SK-N-SH (cell line): ENCODE results near the gene PCBP3. TPM values are rescaled to one million over a fixed set of nuclear protein-coding genes. Genes with fewer than 3 reads are reported as not detected.

Experiments
- CTCF ChIA-PET: fragments of 300-600, 350-600 bp; formaldehyde crosslinking; extraction: SDS; loops from one replicate; lab custom pipeline; 2021; lab: Yijun Ruan, JAX
- POLR2A ChIA-PET: fragments of 350-600 bp; sonication (Branson Sonifier 250); formaldehyde crosslinking; extraction: SDS; loops from one replicate; lab custom pipeline; 2020; ENCODE audit warnings: antibody characterized with exemption, inconsistent platforms; lab: Yijun Ruan, JAX
- DNase-seq: peaks from one replicate; pipeline ENCODE4 v3.0.0; 2012
- H2AFZ ChIP-seq: fragments of 200-600 bp; sonication (generic); 2 replicates; pipeline ENCODE4 v1.8.1; 2016; ENCODE audit warnings: antibody characterized with exemption, mild to moderate bottlenecking, low read depth
- H3F3A ChIP-seq: fragments of 200-600 bp; sonication (generic); replicated peaks from 2 replicates; pipeline ENCODE3; 2016; ENCODE audit warnings: antibody characterized with exemption, mild to moderate bottlenecking; ENCODE audit not compliant: insufficient read depth
- H3K27ac ChIP-seq, 2 experiments: fragments of 200-500 bp in 1 of 2; fragments of 200-600 bp in 1 of 2; sonication (Bioruptor generic) in 1 of 2; sonication (generic), shearing (Covaris generic) in 1 of 2; 2 replicates each; pipeline versions ENCODE4 v1.5.1 to v1.6.1; 2014 to 2016; ENCODE audit warnings: low read depth in 2 of 2, inconsistent platforms in 1 of 2, low read length in 1 of 2, mild to moderate bottlenecking in 1 of 2, mixed read lengths in 1 of 2
- H3K27me3 ChIP-seq: fragments of 200-600 bp; sonication (generic), shearing (Covaris generic); 2 replicates; pipeline ENCODE4 v1.6.1; 2016; ENCODE audit warnings: mixed run types; ENCODE audit not compliant: insufficient read depth
- H3K36me3 ChIP-seq, 2 experiments: fragments of 200-500 bp in 1 of 2; fragments of 200-600 bp in 1 of 2; sonication (Bioruptor generic) in 1 of 2; sonication (generic) in 1 of 2; replicated peaks in 1 of 2; 2 replicates each; pipeline versions ENCODE3 to v1.5.1; 2014 to 2016; ENCODE audit warnings: low read length in 1 of 2, mild to moderate bottlenecking in 1 of 2; ENCODE audit not compliant: insufficient read depth in 2 of 2, control insufficient read depth in 1 of 2
- H3K4me1 ChIP-seq, 2 experiments: fragments of 200-500 bp in 1 of 2; fragments of 200-600 bp in 1 of 2; sonication (Bioruptor generic) in 1 of 2; sonication (generic), shearing (Covaris generic) in 1 of 2; 2 replicates each; pipeline versions ENCODE4 v1.5.1 to v1.6.1; 2014 to 2016; ENCODE audit warnings: low read depth in 1 of 2, low read length in 1 of 2, mixed run types in 1 of 2; ENCODE audit not compliant: insufficient read depth in 2 of 2, control insufficient read depth in 1 of 2
- H3K4me2 ChIP-seq: fragments of 200-600 bp; sonication (generic), shearing (Covaris generic); 2 replicates; pipeline ENCODE4 v1.6.1; 2017; ENCODE audit warnings: mixed run types
- H3K4me3 ChIP-seq, 2 experiments: fragments of 200-500 bp in 1 of 2; fragments of 200-600 bp in 1 of 2; sonication (Bioruptor generic) in 1 of 2; sonication (generic), shearing (Covaris generic) in 1 of 2; 2 replicates each; pipeline versions ENCODE4 v1.5.1 to v1.8.1; 2014 to 2016; ENCODE audit warnings: low read depth in 2 of 2, inconsistent platforms in 1 of 2, low read length in 1 of 2, mild to moderate bottlenecking in 1 of 2, mixed read lengths in 1 of 2, moderate library complexity in 1 of 2
- H3K79me2 ChIP-seq: fragments of 200-600 bp; sonication (generic); 2 replicates; pipeline ENCODE4 v1.8.1; 2017; ENCODE audit warnings: mild to moderate bottlenecking; ENCODE audit not compliant: insufficient read depth
- H3K9ac ChIP-seq: fragments of 200-600 bp; sonication (generic); 2 replicates; pipeline ENCODE4 v1.6.1; 2017; ENCODE audit warnings: mixed run types
- H3K9me2 ChIP-seq: fragments of 200-600 bp; sonication (generic); 2 replicates; pipeline ENCODE4 v1.6.1; 2017; ENCODE audit warnings: mixed run types
- H3K9me3 ChIP-seq: fragments of 200-600 bp; sonication (generic); 2 replicates; pipeline ENCODE4 v1.6.1; 2017; ENCODE audit warnings: mixed run types, mild to moderate bottlenecking, moderate library complexity
- H4K20me1 ChIP-seq: fragments of 200-600 bp; sonication (generic); 2 replicates; pipeline ENCODE4 v1.6.1; 2017; ENCODE audit warnings: mild to moderate bottlenecking, mixed run types; ENCODE audit not compliant: insufficient read depth
- CHD2 ChIP-seq: fragments of 150-350 bp; IDR thresholded peaks from 2 replicates; pipeline ENCODE4 v1.6.1; 2018; ENCODE audit warnings: low read length; ENCODE audit not compliant: partially characterized antibody
- ELF1 ChIP-seq: IDR thresholded peaks from 2 replicates; pipeline ENCODE4 v1.4.0; 2012
- EP300 ChIP-seq, 2 experiments: IDR thresholded peaks; 2 replicates each; pipeline versions ENCODE4 v1.4.0 to v1.6.1; 2012; ENCODE audit warnings: borderline replicate concordance in 1 of 2, low read depth in 1 of 2, low read length in 1 of 2
- FOXJ3 ChIP-seq: sonication (generic); formaldehyde crosslinking; IDR thresholded peaks from 2 replicates; pipeline ENCODE4 v1.5.1; 2020; ENCODE audit warnings: mild to moderate bottlenecking, missing genetic modification reagents
- GABPA ChIP-seq: IDR thresholded peaks from 2 replicates; pipeline ENCODE4 v1.4.0; 2012; ENCODE audit warnings: low read depth, mild to moderate bottlenecking
- GATA2 ChIP-seq: sonication (generic); formaldehyde crosslinking; IDR thresholded peaks from 2 replicates; pipeline ENCODE4 v1.5.0; 2020; ENCODE audit warnings: mild to moderate bottlenecking, missing genetic modification reagents
- MEF2A ChIP-seq: IDR thresholded peaks from 2 replicates; pipeline ENCODE4 v1.4.0; 2012; ENCODE audit warnings: low read depth, borderline replicate concordance
- NRF1 ChIP-seq: IDR thresholded peaks from 2 replicates; pipeline ENCODE4 v1.6.1; 2012; ENCODE audit warnings: low read depth, mild to moderate bottlenecking, low read length
- RAD21 ChIP-seq: IDR thresholded peaks from 2 replicates; pipeline ENCODE4 v1.6.1; 2012; ENCODE audit warnings: mild to moderate bottlenecking, low read length
- REST ChIP-seq: IDR thresholded peaks from 2 replicates; pipeline ENCODE4 v1.6.1; 2012; ENCODE audit warnings: mild to moderate bottlenecking, low read depth, low read length, moderate library complexity
- RFX5 ChIP-seq: IDR thresholded peaks from 2 replicates; pipeline ENCODE4 v1.6.1; 2012; ENCODE audit warnings: mild to moderate bottlenecking, improper control_type of control experiment, low read length
- RXRA ChIP-seq: IDR thresholded peaks from 2 replicates; pipeline ENCODE4 v1.4.0; 2012; ENCODE audit warnings: low read depth, mild to moderate bottlenecking, borderline replicate concordance
- SMC3 ChIP-seq: IDR thresholded peaks from 2 replicates; pipeline ENCODE4 v1.6.1; 2012; ENCODE audit warnings: low read depth, low read length, improper control_type of control experiment
- TAF1 ChIP-seq: IDR thresholded peaks from 2 replicates; pipeline ENCODE4 v1.6.1; 2012; ENCODE audit warnings: low read depth, mild to moderate bottlenecking, low read length, moderate library complexity, borderline replicate concordance
- TCF12 ChIP-seq: IDR thresholded peaks from 2 replicates; pipeline ENCODE4 v1.4.0; 2012
- YY1 ChIP-seq: IDR thresholded peaks from 2 replicates; pipeline ENCODE4 v1.4.0; 2012; ENCODE audit warnings: low read depth, mild to moderate bottlenecking
- WGBS: methylation state at CpG from one replicate; pipeline ENCODE4 v1.1.6; 2017; ENCODE audit warnings: low lambda C conversion rate; 5-methylcytosine and 5-hydroxymethylcytosine counted together
- polyA plus RNA-seq, 3 experiments: library from polyadenylated mRNA; depleted of rRNA; stranded (reverse); fragments of >200 nt; gene quantifications; 2 replicates each; pipeline ENCODE4 v1.2.3, GENCODE V29; 2012
- TF ChIP-seq, protein P1 (sequence below): IDR thresholded peaks from 2 replicates; pipeline ENCODE4 v1.4.0; 2012; ENCODE audit warnings: low read depth, borderline replicate concordance
- TF ChIP-seq, protein P2 (sequence below): IDR thresholded peaks from 2 replicates; pipeline ENCODE4; 2012

Gene PCBP3
- polyA plus RNA-seq, 1 of the 3 experiments (the other 2 are of a cell fraction), result 9.5 TPM

DNA sequence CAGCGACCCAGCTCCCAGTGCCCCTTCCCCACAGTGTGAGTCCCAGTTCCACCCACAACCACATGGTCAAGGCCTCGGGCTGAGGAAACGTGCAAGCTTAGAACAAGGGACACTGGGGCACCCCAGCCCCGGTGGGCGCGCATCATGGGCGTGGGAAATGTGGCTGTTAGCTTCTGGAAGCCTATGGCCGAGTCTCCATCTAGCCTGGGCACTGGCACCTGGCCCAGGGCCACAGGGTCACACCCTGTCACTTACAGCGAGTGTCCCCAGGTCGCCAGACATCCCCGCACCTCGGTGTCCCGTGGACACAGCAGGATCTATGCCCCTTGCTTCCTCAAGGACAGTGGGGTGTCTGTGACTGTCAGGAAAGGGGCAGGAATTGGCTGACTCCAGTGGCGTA lies 301.1 kb downstream of the PCBP3 start:
- Histone ChIP-seq H3K4me3 (no peak overlapping the region), H4K20me1 (no peaks in the 10 kb centered on the region), H3K27ac (no peak overlapping the region), H3K27me3 (no peaks in the 10 kb centered on the region), H3K9ac (no peak overlapping the region), H3K9me2 (no peaks in the 10 kb centered on the region), H3K36me3 (no peaks in the 10 kb centered on the region), H2AFZ (no peak overlapping the region), H3K79me2 (no peaks in the 10 kb centered on the region), H3F3A (no peaks in the 10 kb centered on the region), H3K9me3 (no peaks in the 10 kb centered on the region), H3K4me2 (no peak overlapping the region), H3K4me1 (no peaks in the 10 kb centered on the region)
- DNase-seq, result no peak
- WGBS, result 75% methylated on average over 4 of the region's 14 CpGs
- ChIA-PET POLR2A (no interaction called here), CTCF (interaction anchor here (0.7 to 1.3 kb wide), 3 partner anchors 19 to 199 kb away, joined by 3 to 4 read pairs (median 3); no protein-coding TSS in a partner anchor)
- no peak for TF ChIP-seq CHD2
- TF ChIP-seq ELF1, result no peak
- TF ChIP-seq, protein P1, sequence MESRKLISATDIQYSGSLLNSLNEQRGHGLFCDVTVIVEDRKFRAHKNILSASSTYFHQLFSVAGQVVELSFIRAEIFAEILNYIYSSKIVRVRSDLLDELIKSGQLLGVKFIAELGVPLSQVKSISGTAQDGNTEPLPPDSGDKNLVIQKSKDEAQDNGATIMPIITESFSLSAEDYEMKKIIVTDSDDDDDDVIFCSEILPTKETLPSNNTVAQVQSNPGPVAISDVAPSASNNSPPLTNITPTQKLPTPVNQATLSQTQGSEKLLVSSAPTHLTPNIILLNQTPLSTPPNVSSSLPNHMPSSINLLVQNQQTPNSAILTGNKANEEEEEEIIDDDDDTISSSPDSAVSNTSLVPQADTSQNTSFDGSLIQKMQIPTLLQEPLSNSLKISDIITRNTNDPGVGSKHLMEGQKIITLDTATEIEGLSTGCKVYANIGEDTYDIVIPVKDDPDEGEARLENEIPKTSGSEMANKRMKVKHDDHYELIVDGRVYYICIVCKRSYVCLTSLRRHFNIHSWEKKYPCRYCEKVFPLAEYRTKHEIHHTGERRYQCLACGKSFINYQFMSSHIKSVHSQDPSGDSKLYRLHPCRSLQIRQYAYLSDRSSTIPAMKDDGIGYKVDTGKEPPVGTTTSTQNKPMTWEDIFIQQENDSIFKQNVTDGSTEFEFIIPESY, result no peak
- TF ChIP-seq RFX5, result no peak
- TF ChIP-seq FOXJ3 (CRISPR knock-in tag), result no peak
- TF ChIP-seq RAD21, result no peak
- no peak for TF ChIP-seq SMC3
- TF ChIP-seq MEF2A, result no peak
- no peak for TF ChIP-seq GATA2 (CRISPR knock-in tag)
- TF ChIP-seq, protein P2, sequence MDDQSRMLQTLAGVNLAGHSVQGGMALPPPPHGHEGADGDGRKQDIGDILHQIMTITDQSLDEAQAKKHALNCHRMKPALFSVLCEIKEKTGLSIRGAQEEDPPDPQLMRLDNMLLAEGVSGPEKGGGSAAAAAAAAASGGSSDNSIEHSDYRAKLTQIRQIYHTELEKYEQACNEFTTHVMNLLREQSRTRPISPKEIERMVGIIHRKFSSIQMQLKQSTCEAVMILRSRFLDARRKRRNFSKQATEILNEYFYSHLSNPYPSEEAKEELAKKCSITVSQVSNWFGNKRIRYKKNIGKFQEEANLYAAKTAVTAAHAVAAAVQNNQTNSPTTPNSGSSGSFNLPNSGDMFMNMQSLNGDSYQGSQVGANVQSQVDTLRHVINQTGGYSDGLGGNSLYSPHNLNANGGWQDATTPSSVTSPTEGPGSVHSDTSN, result no peak

DNA sequence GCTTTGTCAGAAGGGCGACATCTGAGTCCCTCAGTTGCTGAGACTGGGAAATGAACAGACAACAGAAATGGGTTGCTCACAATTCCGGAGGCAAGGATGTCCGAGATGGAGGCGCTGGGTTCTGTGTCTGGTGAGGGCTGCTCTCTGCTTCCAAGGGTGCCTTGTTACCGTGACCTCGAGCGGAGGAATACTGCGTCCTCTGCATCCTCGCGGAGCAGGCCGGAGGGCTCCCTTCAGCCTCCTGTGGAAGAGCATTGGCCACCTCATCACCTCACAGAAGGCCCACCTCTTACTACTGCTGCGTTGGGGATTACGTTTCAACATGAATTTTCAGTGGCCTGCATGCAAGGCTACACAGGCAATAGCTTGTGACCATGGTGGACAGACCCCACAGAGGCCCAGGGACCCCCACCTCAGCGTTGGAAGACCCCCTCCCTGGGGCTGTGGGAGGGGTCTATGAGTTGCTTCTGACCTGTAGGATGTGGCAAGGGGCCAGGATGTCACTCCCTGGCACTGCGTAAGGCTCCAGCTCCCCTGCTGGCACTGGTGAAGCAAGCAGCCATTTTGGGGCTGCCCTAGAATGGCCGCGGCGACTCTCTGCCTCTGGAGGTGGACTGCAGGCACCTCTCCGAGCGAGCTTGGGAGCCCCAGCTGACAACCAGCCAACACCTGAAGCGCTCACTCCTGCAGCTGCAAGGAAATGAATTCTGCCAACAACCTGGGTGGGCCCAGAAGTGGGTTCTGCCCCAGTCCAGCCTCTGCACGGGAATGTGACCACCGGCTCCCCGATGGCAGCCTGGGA lies 301.7 kb downstream of the PCBP3 start:
- Histone ChIP-seq H3K9me2 (no peaks in the 10 kb centered on the region), H4K20me1 (no peaks in the 10 kb centered on the region), H3K36me3 (no peaks in the 10 kb centered on the region), H3K79me2 (no peaks in the 10 kb centered on the region), H3K9ac (no peak overlapping the region), H3K27ac (no peak overlapping the region), H3K4me2 (no peak overlapping the region), H3F3A (no peaks in the 10 kb centered on the region), H2AFZ (no peak overlapping the region), H3K4me3 (no peak overlapping the region), H3K4me1 (peaks cover 0 to under 1% of the 10 kb centered on the region in 2 experiments; a peak in 1 of 4 replicates), H3K27me3 (no peaks in the 10 kb centered on the region), H3K9me3 (no peaks in the 10 kb centered on the region)
- DNase-seq, result no peak
- ChIA-PET POLR2A (no interaction called here), CTCF (interaction anchor here (1.0 kb wide), 1 partner anchor 86 kb away, joined by 3 read pairs; no protein-coding TSS in a partner anchor)
- 84% methylated on average over 11 of the region's 24 CpGs for WGBS
- no peak for TF ChIP-seq NRF1
- TF ChIP-seq RAD21, result no peak
- no peak for TF ChIP-seq RXRA
- no peak for TF ChIP-seq YY1
- no peak for TF ChIP-seq FOXJ3 (CRISPR knock-in tag)
- no peak for TF ChIP-seq TCF12
- TF ChIP-seq REST, result no peak
- TF ChIP-seq EP300 (IDR thresholded peaks at IDR 0.05; ENCODE audit: borderline replicate concordance in 1 of 2, low read depth in 1 of 2, low read length in 1 of 2), result no peak
- no peak for TF ChIP-seq GABPA
- TF ChIP-seq TAF1, result no peak
- TF ChIP-seq, protein P1, result no peak
